Endodermal cell (in vitro differentiated cells): ENCODE data around the gene RPTOR. TPM values are rescaled to one million over a fixed set of nuclear protein-coding genes. Genes with fewer than 3 reads are reported as not detected.
A peak's percentile ranks its signal among the peaks of the same experiment; 100 is the strongest.

Experiments
- DNase-seq: peaks from one replicate; pipeline ENCODE4 v3.0.0-alpha.2; 2017
- H3K27ac ChIP-seq: 2 replicates; pipeline ENCODE4 v1.5.1; 2013; ENCODE audit warnings: mild to moderate bottlenecking, low read depth, low read length, moderate library complexity
- H3K27me3 ChIP-seq: 2 replicates; pipeline ENCODE4 v1.6.1; 2013; ENCODE audit warnings: mild to moderate bottlenecking, low read length, moderate library complexity; ENCODE audit not compliant: insufficient read depth, control insufficient read depth, poor library complexity, severe bottlenecking
- H3K36me3 ChIP-seq: 2 replicates; pipeline ENCODE4 v1.7.0; 2013; ENCODE audit warnings: mild to moderate bottlenecking, low read length, moderate library complexity; ENCODE audit not compliant: control insufficient read depth, insufficient read depth
- H3K4me1 ChIP-seq: one replicate; pipeline ENCODE4 v1.7.0; 2013; ENCODE audit warnings: low read length; ENCODE audit not compliant: control insufficient read depth, insufficient read depth
- H3K4me3 ChIP-seq: 2 replicates; pipeline ENCODE4 v1.5.1; 2013; ENCODE audit warnings: mild to moderate bottlenecking, low read length, moderate library complexity
- H3K9ac ChIP-seq: 2 replicates; pipeline ENCODE4 v1.6.1; 2013; ENCODE audit warnings: mild to moderate bottlenecking, low read length, moderate library complexity; ENCODE audit not compliant: poor library complexity, severe bottlenecking; ENCODE audit errors: extremely low read depth
- H3K9me3 ChIP-seq: 2 replicates; pipeline ENCODE4 v1.6.1; 2013; ENCODE audit warnings: mild to moderate bottlenecking, low read length, moderate library complexity; ENCODE audit not compliant: control insufficient read depth
- H3K27ac Mint-ChIP-seq: 2 replicates; pipeline ENCODE4 v1.8.0; 2020; ENCODE audit warnings: mixed read lengths
- H3K27me3 Mint-ChIP-seq: 2 replicates; pipeline ENCODE4 v1.8.0; 2021; ENCODE audit warnings: mild to moderate bottlenecking, mixed read lengths; ENCODE audit not compliant: insufficient read depth
- H3K36me3 Mint-ChIP-seq: 2 replicates; pipeline ENCODE4 v1.8.0; 2020; ENCODE audit warnings: low read depth, mixed read lengths
- H3K4me1 Mint-ChIP-seq: 2 replicates; pipeline ENCODE4 v1.8.0; 2020; ENCODE audit warnings: mixed read lengths
- H3K4me3 Mint-ChIP-seq: 2 replicates; pipeline ENCODE4 v1.8.0; 2020; ENCODE audit warnings: mild to moderate bottlenecking, moderate library complexity, mixed read lengths
- H3K9me3 Mint-ChIP-seq: 2 replicates; pipeline ENCODE4 v1.8.0; 2020; ENCODE audit warnings: mild to moderate bottlenecking, mixed read lengths
- CTCF ChIP-seq: fragments of 200-600 bp; sonication (generic); conservative IDR thresholded peaks from 2 replicates; pipeline ENCODE4 v1.5.0; 2021; ENCODE audit warnings: antibody characterized with exemption, mild to moderate bottlenecking
- WGBS, 2 experiments: methylation state at CpG; one replicate each; pipeline versions ENCODE4 v1.1.5 to v1.1.7; 2013; ENCODE audit warnings: missing lambda C conversion rate in 2 of 2, mixed read lengths in 1 of 2; ENCODE audit not compliant: insufficient coverage in 1 of 2, insufficient read length in 1 of 2; 5-methylcytosine and 5-hydroxymethylcytosine counted together
- total RNA-seq, 2 donors: library from RNA; stranded (reverse); fragmentation: NEBNext Ultra II Directional in 1 of 2; extraction: Animal tissue kit (Norgen Biotek cat#: 25700) in 1 of 2; gene quantifications; 2 replicates in 1 of 2; 3 replicates in 1 of 2; pipeline ENCODE4 v1.2.1, GENCODE V29; 2021

Gene RPTOR
- total RNA-seq, 2 donors from 2014 or later, result 45.1 to 53.4 TPM

GRCh38 chr17:80855948-80856862 lies 311.6 kb downstream of the RPTOR start:
- Mint-ChIP-seq H3K27me3 (no peaks in the 10 kb centered on the region), H3K4me3 (no peak overlapping the region), H3K9me3 (no peaks in the 10 kb centered on the region), H3K27ac (peak overlapping the region; percentile 17), H3K4me1 (peaks cover 8% of the 10 kb centered on the region), H3K36me3 (peaks cover 11% of the 10 kb centered on the region)
- H3K9me3 ChIP-seq, result no peaks in the 10 kb centered on the region
- no peaks in the 10 kb centered on the region for H3K27me3 ChIP-seq
- no peak overlapping the region for H3K27ac ChIP-seq
- peaks cover 16% of the 10 kb centered on the region for H3K36me3 ChIP-seq
- no peaks in the 10 kb centered on the region for H3K4me1 ChIP-seq
- H3K4me3 ChIP-seq, result no peak overlapping the region
- WGBS, 2 experiments, result 95% methylated on average over 12 to 20 of the region's 21 CpGs
- TF ChIP-seq CTCF, result no peak
- peak; percentile 50 for DNase-seq
- H3K9ac ChIP-seq, result no peak overlapping the region

DNA sequence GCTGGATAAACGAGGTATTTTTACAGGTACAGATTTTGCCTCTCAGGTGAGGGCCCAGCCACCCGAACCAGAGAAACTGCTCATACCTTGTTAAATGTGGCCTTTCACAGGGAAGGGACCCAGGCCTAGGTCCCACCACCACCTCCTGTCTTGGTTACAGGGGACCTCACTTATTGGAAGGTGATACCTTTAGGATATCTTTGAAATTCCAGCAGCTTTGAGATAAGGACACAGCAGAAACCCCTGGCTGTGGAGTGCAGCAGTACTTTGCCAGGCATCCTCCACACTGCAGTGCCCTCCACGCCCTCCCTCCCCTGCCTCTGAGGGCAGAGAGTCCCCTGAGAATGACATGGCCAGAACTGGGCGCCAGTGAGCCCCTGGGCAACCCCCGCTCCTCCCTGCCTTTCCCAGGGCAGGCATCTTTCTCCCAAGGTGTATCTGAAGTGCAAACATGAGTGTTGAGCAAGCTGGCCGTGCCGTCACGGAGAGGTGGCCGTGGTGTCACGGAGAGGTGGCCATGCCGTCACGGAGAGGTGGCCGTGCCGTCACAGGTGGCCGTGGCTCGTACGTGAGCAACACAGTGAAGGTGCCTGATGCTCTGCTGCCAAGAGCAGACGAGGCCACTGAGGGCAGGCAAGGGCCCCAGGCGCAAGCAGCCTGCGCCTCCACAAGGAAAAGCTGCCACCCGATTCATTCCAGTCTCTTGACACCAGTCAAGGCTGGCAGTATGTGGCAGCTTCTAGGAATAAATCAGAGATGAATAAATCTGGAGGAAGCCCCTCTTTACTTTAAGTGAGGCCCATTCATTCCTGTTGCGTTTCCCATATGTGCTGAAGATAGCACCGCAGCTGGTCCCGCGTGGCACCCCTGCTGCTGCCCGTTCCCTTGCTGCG lies 312.5 kb downstream of the RPTOR start:
- H3K27ac Mint-ChIP-seq, result peak overlapping the region; percentile 17
- H3K27ac ChIP-seq, result no peak overlapping the region
- no peaks in the 10 kb centered on the region for H3K4me1 ChIP-seq
- H3K4me3 ChIP-seq, result no peak overlapping the region
- 93 to 96% methylated on average over 25 to 27 of the region's 27 CpGs for WGBS, 2 experiments
- peaks cover 19% of the 10 kb centered on the region for H3K36me3 ChIP-seq
- H3K4me3 Mint-ChIP-seq, result no peak overlapping the region
- no peaks in the 10 kb centered on the region for H3K27me3 ChIP-seq
- peaks cover 3% of the 10 kb centered on the region for H3K9me3 ChIP-seq
- no peaks in the 10 kb centered on the region for H3K9me3 Mint-ChIP-seq
- no peak overlapping the region for H3K9ac ChIP-seq
- H3K27me3 Mint-ChIP-seq, result no peaks in the 10 kb centered on the region
- no peak for TF ChIP-seq CTCF
- peaks cover 8% of the 10 kb centered on the region for H3K4me1 Mint-ChIP-seq
- H3K36me3 Mint-ChIP-seq, result peaks cover 18% of the 10 kb centered on the region
- DNase-seq, result peak; percentile 44

DNA sequence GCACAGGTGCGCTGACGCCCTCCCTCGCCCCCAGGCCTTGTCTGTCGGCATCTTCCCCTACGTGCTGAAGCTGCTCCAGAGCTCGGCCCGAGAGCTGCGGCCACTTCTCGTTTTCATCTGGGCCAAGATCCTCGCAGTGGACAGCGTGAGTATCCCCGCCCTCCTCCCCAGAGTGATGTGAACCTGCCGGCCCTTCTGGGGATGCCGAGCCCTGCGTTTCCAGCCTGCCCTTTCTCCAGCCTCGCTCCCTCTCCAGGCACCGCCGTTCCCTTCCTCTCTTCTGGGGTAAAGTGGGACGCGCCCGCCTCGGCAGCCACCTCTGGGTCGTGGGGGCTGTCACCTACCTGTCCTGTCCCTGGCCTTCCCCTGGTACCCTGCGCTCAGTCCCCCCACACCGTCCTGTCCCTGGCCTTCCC lies 313.1 kb downstream of the RPTOR start:
- Mint-ChIP-seq H3K4me3 (no peak overlapping the region), H3K9me3 (peaks cover 6% of the 10 kb centered on the region), H3K27ac (no peak overlapping the region), H3K36me3 (peaks cover 25% of the 10 kb centered on the region), H3K4me1 (peaks cover 8% of the 10 kb centered on the region), H3K27me3 (no peaks in the 10 kb centered on the region)
- H3K9ac ChIP-seq, result no peak overlapping the region
- H3K27me3 ChIP-seq, result no peaks in the 10 kb centered on the region
- 95 to 96% methylated on average over 17 to 25 of the region's 25 CpGs for WGBS, 2 experiments
- H3K9me3 ChIP-seq, result peaks cover 9% of the 10 kb centered on the region
- no peak for TF ChIP-seq CTCF
- H3K27ac ChIP-seq, result no peak overlapping the region
- H3K4me1 ChIP-seq, result no peaks in the 10 kb centered on the region
- DNase-seq, result peak; percentile 54
- H3K36me3 ChIP-seq, result peaks cover 25% of the 10 kb centered on the region
- no peak overlapping the region for H3K4me3 ChIP-seq
